HepG2 (cell line): ENCODE data around the gene ERF. TPM values are rescaled to one million over a fixed set of nuclear protein-coding genes. Genes with fewer than 3 reads are reported as not detected.

Source experiments
- ATAC-seq: fragments of 200-7000 bp; cut with Tn5 transposase; 3 replicates; pipeline ENCODE4 v1.9.1; 2020; ENCODE audit warnings: mild to moderate bottlenecking, moderate library complexity
- BruUV-seq: library from RNA; stranded (reverse); fragments of 400-500 nt; replicated peaks from 2 replicates; lab custom pipeline; 2021; lab: Mats Ljungman, UMichigan
- CTCF ChIA-PET: fragments of 300-600 bp; formaldehyde crosslinking; extraction: SDS; loops from one replicate; lab custom pipeline; 2021; ENCODE audit warnings: low total read pairs, inconsistent platforms, low intra/inter-chr PET ratio; lab: Yijun Ruan, JAX
- POLR2A ChIA-PET: fragments of 350-600 bp; sonication (Branson Sonifier 250); formaldehyde crosslinking; loops from one replicate; lab custom pipeline; 2020; ENCODE audit warnings: antibody characterized with exemption, inconsistent platforms; lab: Yijun Ruan, JAX
- DNase-seq: peaks from one replicate; pipeline ENCODE4 v3.0.0-alpha.2; 2015; ENCODE audit warnings: low spot score
- FAIRE-seq: peaks from 3 replicates; lab custom pipeline; 2011; peaks lifted over from hg19 to GRCh38; lab: Jason Lieb, UNC
- H2AFZ ChIP-seq: one replicate; pipeline ENCODE4 v1.6.1; 2011; ENCODE audit warnings: low read length, inconsistent platforms
- H3K27ac ChIP-seq: fragments of 300-600 bp; 3 replicates; pipeline ENCODE4 v1.8.0; 2011; ENCODE audit warnings: mixed run types, mild to moderate bottlenecking, mixed read lengths, low read length, inconsistent platforms; ENCODE audit not compliant: insufficient read depth; ENCODE audit errors: extremely low read length
- H3K27me3 ChIP-seq, 2 experiments: fragments of 200-600 bp in 1 of 2; 2 replicates in 1 of 2; 3 replicates in 1 of 2; pipeline versions ENCODE4 v1.6.0 to v1.8.0; 2011; ENCODE audit warnings: low read length in 2 of 2, mild to moderate bottlenecking in 2 of 2, moderate library complexity in 2 of 2, inconsistent platforms in 1 of 2; ENCODE audit not compliant: insufficient read depth in 2 of 2, control insufficient read depth in 1 of 2
- H3K36me3 ChIP-seq, 2 experiments: fragments of 200-600 bp in 1 of 2; replicated peaks in 1 of 2; 2 replicates in 1 of 2; 3 replicates in 1 of 2; pipeline versions ENCODE4 v1.5.1 to v1.8.0; 2011; ENCODE audit warnings: low read length in 2 of 2, inconsistent platforms in 1 of 2; ENCODE audit not compliant: insufficient read depth in 2 of 2, control insufficient read depth in 1 of 2
- H3K4me1 ChIP-seq: 2 replicates; pipeline ENCODE4 v1.5.1; 2012; ENCODE audit warnings: low read length, inconsistent platforms; ENCODE audit not compliant: insufficient read depth
- H3K4me2 ChIP-seq: 2 replicates; pipeline ENCODE4 v1.6.0; 2011; ENCODE audit warnings: low read depth, low read length, inconsistent platforms
- H3K4me3 ChIP-seq, 3 experiments: fragments of 200-600 bp in 1 of 3; sonication (generic), shearing (Covaris generic) in 1 of 3; replicated peaks in 1 of 3; 2 replicates each; pipeline ENCODE4 v1.5.1; 2011 to 2016; ENCODE audit warnings: low read length in 3 of 3, inconsistent platforms in 2 of 3, low read depth in 2 of 3, mild to moderate bottlenecking in 2 of 3, control low read depth in 1 of 3, mixed read lengths in 1 of 3; ENCODE audit not compliant: insufficient read depth in 1 of 3
- H3K79me2 ChIP-seq: one replicate; pipeline ENCODE4 v1.6.1; 2011; ENCODE audit warnings: low read length, inconsistent platforms; ENCODE audit not compliant: insufficient read depth
- H3K9ac ChIP-seq: 2 replicates; pipeline ENCODE4 v1.6.0; 2011; ENCODE audit warnings: mild to moderate bottlenecking, low read depth, low read length, inconsistent platforms; ENCODE audit not compliant: insufficient read depth
- H3K9me3 ChIP-seq: 2 replicates; pipeline ENCODE4 v1.5.1; 2012; ENCODE audit warnings: mild to moderate bottlenecking, low read length
- H4K20me1 ChIP-seq: 2 replicates; pipeline ENCODE4 v1.6.0; 2011; ENCODE audit warnings: inconsistent platforms, mild to moderate bottlenecking, low read length, moderate library complexity; ENCODE audit not compliant: insufficient read depth
- E2F1 ChIP-seq: sonication (generic); formaldehyde crosslinking; IDR thresholded peaks from 2 replicates; pipeline ENCODE4 v1.5.0; 2020; ENCODE audit warnings: missing genetic modification reagents
- E2F5 ChIP-seq: sonication (generic); formaldehyde crosslinking; conservative IDR thresholded peaks from 2 replicates; pipeline ENCODE4 v1.4.0; 2020; ENCODE audit warnings: missing genetic modification reagents
- TFAP4 ChIP-seq: sonication (generic); IDR thresholded peaks from 2 replicates; pipeline ENCODE4 v1.6.1; 2016; ENCODE audit warnings: low read depth, borderline replicate concordance
- U2AF2 ChIP-seq: fragments of 200-400 bp; formaldehyde crosslinking; IDR thresholded peaks from 2 replicates; pipeline ENCODE4 v1.6.1; 2017; ENCODE audit warnings: low read depth, mild to moderate bottlenecking, low read length
- ZFX ChIP-seq: sonication (generic); formaldehyde crosslinking; IDR thresholded peaks from 2 replicates; pipeline ENCODE4 v1.4.0; 2020; ENCODE audit warnings: mild to moderate bottlenecking, low read depth, missing genetic modification reagents, moderate library complexity
- ZFYVE20 ChIP-seq: sonication (generic); formaldehyde crosslinking; IDR thresholded peaks from 2 replicates; pipeline ENCODE4 v1.8.0; 2023; ENCODE audit warnings: low read depth, mild to moderate bottlenecking, moderate library complexity, missing genetic modification reagents, borderline replicate concordance
- ZNF34 ChIP-seq: sonication (generic); formaldehyde crosslinking; IDR thresholded peaks from 2 replicates; pipeline ENCODE4 v1.4.0; 2020; ENCODE audit warnings: mild to moderate bottlenecking, missing genetic modification reagents, borderline replicate concordance
- ZNF430 ChIP-seq: sonication (generic); formaldehyde crosslinking; IDR thresholded peaks from 2 replicates; pipeline ENCODE4 v1.9.0; 2021; ENCODE audit warnings: mild to moderate bottlenecking, missing genetic modification reagents
- ZNF737 ChIP-seq: sonication (generic); formaldehyde crosslinking; IDR thresholded peaks from 2 replicates; pipeline ENCODE4 v1.5.0; 2020; ENCODE audit warnings: missing genetic modification reagents, mild to moderate bottlenecking, borderline replicate concordance
- WGBS: methylation state at CpG from one replicate; pipeline ENCODE4 v1.1.6; 2017; ENCODE audit warnings: low lambda C conversion rate; 5-methylcytosine and 5-hydroxymethylcytosine counted together
- in situ Hi-C: cut with HindIII; loops from 2 replicates; pipeline ENCODE4 v1.10.0; 2017; ENCODE audit warnings: low pct_unique_long_range_greater_than_20kb; ENCODE audit not compliant: extremely low pct_ligation_motif_present
- intact Hi-C: fragments of 100-400 bp; cut with micrococcal nuclease; formaldehyde crosslinking; loops from one replicate; pipeline ENCODE4 v1.10.0; 2022; ENCODE audit not compliant: unreplicated experiment
- polyA plus RNA-seq, 8 experiments: library from polyadenylated mRNA; depleted of rRNA in 3 of 8; stranded (reverse) in 7 of 8; unstranded in 1 of 8; fragments of >200 nt; fragmentation: Illumina TruSeq in 4 of 8; extraction: Trizol in 4 of 8; gene quantifications; 2 replicates each; pipeline versions ENCODE4 v1.2.1 to v1.2.3, GENCODE V29; 2011 to 2016; ENCODE audit warnings: low read depth in 4 of 8, missing spikeins in 1 of 8, mixed read lengths in 1 of 8; ENCODE audit not compliant: insufficient read depth in 1 of 8
- total RNA-seq, 5 experiments: library from RNA; depleted of rRNA; stranded (reverse); fragments of >200 nt; fragmentation: Illumina TruSeq; extraction: Trizol; gene quantifications; 2 replicates each; pipeline ENCODE4 v1.2.3, GENCODE V29; 2016; ENCODE audit warnings: low read depth in 1 of 5

Gene ERF
- total and polyA plus RNA-seq, 2 of the 13 experiments (the other 11 are each of a cell fraction or from before 2014, with no cell fraction given) = 67.1 to 69.9 TPM

- ChIA-PET POLR2A (interaction anchor here (0.7 to 1.9 kb wide), 5 partner anchors 11 to 60 kb away, joined by 3 to 15 read pairs (median 5); partner anchors contain the start of gene GSK3A), CTCF (no interaction called here)
- Histone ChIP-seq H3K27me3 (no peaks in the 10 kb centered on the region), H3K9me3 (no peaks in the 10 kb centered on the region), H3K27ac (no peak overlapping the region), H3K9ac (no peak overlapping the region), H3K4me1 (peaks cover 28% of the 10 kb centered on the region), H3K4me2 (peak overlapping the region; percentile 45), H4K20me1 (no peaks in the 10 kb centered on the region), H3K79me2 (no peaks in the 10 kb centered on the region)
- 89% methylated on average over 11 of the region's 11 CpGs for WGBS
- in situ Hi-C loops = no loop called here
- no peak for DNase-seq
- TF ChIP-seq U2AF2 (no peak), ZFYVE20 (CRISPR knock-in tag) (no peak), ZNF430 (0 out of 2 replicates have a peak, but pooled peaks have one; percentile 10), TFAP4 (no peak), ZFX (CRISPR knock-in tag) (no peak), E2F5 (no peak), ZNF34 (CRISPR knock-in tag) (0 out of 2 replicates have a peak, but pooled peaks have one; percentile 43), E2F1 (CRISPR knock-in tag) (no peak), ZNF737 (CRISPR knock-in tag) (no peak)
- TF ChIP-seq, all 625 proteins: peak for 2
- no peak overlapping the region for H2AFZ ChIP-seq
- FAIRE-seq (peak; percentile 18), ATAC-seq (no peak)
- H3K36me3 ChIP-seq = 0 out of 5 replicates have a peak, but pooled peaks cover 0 to 4% of the 10 kb centered on the region in 2 experiments
- intact Hi-C loops = loop anchor here (2.0 kb wide), 1 partner anchor 22 kb away; the partner anchor contains the start of gene MEGF8
- no peak overlapping the region for H3K4me3 ChIP-seq
- no TSS peak for BruUV-seq
These were observed 48.2 kb upstream of the ERF start for GRCh38 chr19:42303101-42303464.
